GM12878 (cell line): ENCODE results near the gene RPL38. TPM values are rescaled to one million over a fixed set of nuclear protein-coding genes. Genes with fewer than 3 reads are reported as not detected.

Experiments
- ATAC-seq: fragments of 200-7000 bp; cut with Tn5 transposase; 3 replicates; pipeline ENCODE4 v1.9.1; 2020; ENCODE audit warnings: mild to moderate bottlenecking, moderate library complexity
- BruUV-seq: library from RNA; stranded (reverse); fragments of 400-500 nt; replicated peaks from 2 replicates; lab custom pipeline; 2021; lab: Mats Ljungman, UMichigan
- CTCF ChIA-PET: fragments of 300-600 bp; sonication (Branson Sonifier 250); formaldehyde crosslinking; extraction: SDS; loops from one replicate; lab custom pipeline; 2021; ENCODE audit warnings: inconsistent platforms; lab: Yijun Ruan, JAX
- POLR2A ChIA-PET: fragments of 350-600 bp; formaldehyde crosslinking; extraction: SDS; loops from one replicate; lab custom pipeline; 2021; ENCODE audit warnings: inconsistent platforms; lab: Charles Lee
- RAD21 ChIA-PET: fragments of 300-600 bp; sonication (Branson Sonifier 250); formaldehyde crosslinking; loops from one replicate; lab custom pipeline; 2023; ENCODE audit warnings: antibody characterized with exemption; ENCODE audit not compliant: unreplicated experiment; lab: Charles Lee
- SMC1A ChIA-PET: fragments of 300-600 bp; sonication (Branson Sonifier 250); formaldehyde crosslinking; loops from one replicate; lab custom pipeline; 2023; ENCODE audit not compliant: unreplicated experiment, uncharacterized antibody; lab: Charles Lee
- DNase-seq: peaks from one replicate; pipeline ENCODE4 v3.0.0-alpha.2; 2011; ENCODE audit warnings: low read depth, low spot score
- FAIRE-seq: peaks from 3 replicates; lab custom pipeline; 2011; peaks lifted over from hg19 to GRCh38; lab: Jason Lieb, UNC
- H2AFZ ChIP-seq: 2 replicates; pipeline ENCODE4 v1.6.0; 2011; ENCODE audit warnings: low read depth, low read length, control low read depth; ENCODE audit not compliant: control insufficient read depth
- H3K27ac ChIP-seq: 2 replicates; pipeline ENCODE4 v1.5.1; 2011; ENCODE audit warnings: control low read depth; ENCODE audit not compliant: control insufficient read depth, insufficient read depth
- H3K27me3 ChIP-seq, 2 experiments: replicated peaks in 1 of 2; 2 replicates each; pipeline versions ENCODE4 v1.6.0 to v1.6.1; 2011; ENCODE audit warnings: low read length in 1 of 2; ENCODE audit not compliant: control insufficient read depth in 2 of 2, insufficient read depth in 2 of 2
- H3K36me3 ChIP-seq, 2 experiments: 2 replicates each; pipeline ENCODE4 v1.5.1; 2011; ENCODE audit warnings: low read length in 1 of 2; ENCODE audit not compliant: control insufficient read depth in 2 of 2, insufficient read depth in 2 of 2
- H3K4me1 ChIP-seq: 2 replicates; pipeline ENCODE4 v1.6.1; 2011; ENCODE audit warnings: mild to moderate bottlenecking, low read length, moderate library complexity, mixed read lengths; ENCODE audit not compliant: control insufficient read depth, insufficient read depth
- H3K4me2 ChIP-seq: 2 replicates; pipeline ENCODE4 v1.6.0; 2011; ENCODE audit warnings: control low read depth; ENCODE audit not compliant: control insufficient read depth, insufficient read depth
- H3K4me3 ChIP-seq: fragments of 200-600 bp; sonication (generic); 2 replicates; pipeline ENCODE4 v1.5.1; 2016
- H3K79me2 ChIP-seq: 2 replicates; pipeline ENCODE4 v1.6.0; 2011; ENCODE audit warnings: low read length; ENCODE audit not compliant: control insufficient read depth, insufficient read depth
- H3K9ac ChIP-seq: 2 replicates; pipeline ENCODE4 v1.8.0; 2011; ENCODE audit warnings: low read length, control low read depth, mixed read lengths; ENCODE audit not compliant: control insufficient read depth, insufficient read depth
- H3K9me3 ChIP-seq: replicated peaks from 3 replicates; pipeline ENCODE4 v1.5.1; 2011; ENCODE audit warnings: mild to moderate bottlenecking, low read length; ENCODE audit not compliant: control insufficient read depth, insufficient read depth
- H4K20me1 ChIP-seq: 2 replicates; pipeline ENCODE4 v1.6.0; 2011; ENCODE audit not compliant: control insufficient read depth, insufficient read depth
- BMI1 ChIP-seq: fragments of 450-650 bp; IDR thresholded peaks from 2 replicates; pipeline ENCODE4 v1.6.1; 2016; ENCODE audit warnings: mild to moderate bottlenecking, moderate library complexity, borderline replicate concordance
- E2F4 ChIP-seq: IDR thresholded peaks from 2 replicates; pipeline ENCODE4 v1.6.1; 2012; ENCODE audit warnings: low read depth, low read length, improper control_type of control experiment
- E2F8 ChIP-seq: fragments of 450-650 bp; IDR thresholded peaks from 2 replicates; pipeline ENCODE4 v1.6.1; 2018; ENCODE audit warnings: mild to moderate bottlenecking, low read depth, moderate library complexity; ENCODE audit not compliant: partially characterized antibody
- HSF1 ChIP-seq: fragments of 150-350 bp; IDR thresholded peaks from 2 replicates; pipeline ENCODE4 v1.6.1; 2014; ENCODE audit warnings: mild to moderate bottlenecking, low read depth, low read length
- JUNB ChIP-seq: IDR thresholded peaks from 2 replicates; pipeline ENCODE4 v1.6.1; 2016; ENCODE audit warnings: antibody characterized with exemption, mild to moderate bottlenecking
- MEF2B ChIP-seq: fragments of 450-650 bp; IDR thresholded peaks from 2 replicates; pipeline ENCODE4 v1.6.1; 2018; ENCODE audit warnings: mild to moderate bottlenecking, moderate library complexity; ENCODE audit not compliant: partially characterized antibody, poor library complexity, severe bottlenecking
- NRF1 ChIP-seq: conservative IDR thresholded peaks from 2 replicates; pipeline ENCODE4 v1.6.1; 2011; ENCODE audit warnings: mild to moderate bottlenecking, low read depth, low read length, improper control_type of control experiment
- SIN3A ChIP-seq: IDR thresholded peaks from 2 replicates; pipeline ENCODE4 v1.6.1; 2012; ENCODE audit warnings: low read depth, low read length, improper control_type of control experiment
- SPI1 ChIP-seq: IDR thresholded peaks from 2 replicates; pipeline ENCODE4 v1.6.1; 2011; ENCODE audit warnings: low read depth, mild to moderate bottlenecking, low read length, moderate library complexity, borderline replicate concordance; ENCODE audit not compliant: insufficient read depth
- SRF ChIP-seq, 2 experiments: IDR thresholded peaks; 2 replicates each; pipeline ENCODE4 v1.6.1; 2011; ENCODE audit warnings: low read depth in 2 of 2, low read length in 2 of 2, mild to moderate bottlenecking in 1 of 2, moderate library complexity in 1 of 2
- ZNF592 ChIP-seq: fragments of 450-650 bp; IDR thresholded peaks from 2 replicates; pipeline ENCODE4 v1.6.1; 2017; ENCODE audit warnings: mild to moderate bottlenecking, moderate library complexity
- WGBS: methylation state at CpG from one replicate; pipeline ENCODE4 v1.1.6; 2016; ENCODE audit warnings: low lambda C conversion rate; ENCODE audit not compliant: insufficient replicate concordance, insufficient coverage; ENCODE audit errors: missing lambda C conversion rate; 5-methylcytosine and 5-hydroxymethylcytosine counted together
- in situ Hi-C: fragments of 300-500 bp; cut with MboI; formaldehyde crosslinking; loops from 9 replicates; pipeline ENCODE4 v1.14.3; 2018; ENCODE audit warnings: mixed read lengths
- intact Hi-C: fragments of 100-400 bp; cut with micrococcal nuclease; formaldehyde crosslinking; loops from one replicate; pipeline ENCODE4 v1.14.2; 2022; ENCODE audit not compliant: unreplicated experiment
- polyA plus RNA-seq, 11 experiments: library from polyadenylated mRNA; depleted of rRNA in 4 of 11; unstranded in 6 of 11; stranded (reverse) in 5 of 11; fragments of >200 nt; fragmentation: Nextera tagmentation in 4 of 11; fragmentation: Illumina TruSeq in 1 of 11; extraction: Ambion mirVana in 4 of 11; extraction: Trizol in 1 of 11; gene quantifications; 1 replicate in 1 of 11; 2 replicates in 10 of 11; pipeline versions ENCODE4 v1.2.1 to v1.2.3, GENCODE V29; 2011 to 2016; ENCODE audit warnings: inconsistent platforms in 2 of 11, missing spikeins in 2 of 11, low read depth in 1 of 11
- total RNA-seq, 4 experiments: library from RNA; depleted of rRNA in 3 of 4; stranded (reverse); fragments of >200 nt in 3 of 4; fragmentation: Illumina TruSeq in 1 of 4; extraction: Trizol in 1 of 4; gene quantifications; 2 replicates each; pipeline versions ENCODE4 v1.2.1 to v1.2.3, GENCODE V29; 2013 to 2021

The RPL38 gene
- total and polyA plus RNA-seq, 10 of the 15 experiments (the other 5 are each of a cell fraction or from before 2014, with no cell fraction given), result 1,318 to 4,938 (median 2,673) TPM

GRCh38 chr17:74227271-74228080 is 24.0 kb downstream of the RPL38 start:
- RAD21 ChIA-PET, result no interaction called here
- Histone ChIP-seq H4K20me1 (no peaks in the 10 kb centered on the region), H3K36me3 (peaks cover 0 to 2% of the 10 kb centered on the region in 2 experiments; a peak in 2 of 4 replicates), H3K4me3 (no peak overlapping the region), H3K79me2 (no peaks in the 10 kb centered on the region), H3K9ac (no peak overlapping the region), H3K27ac (no peak overlapping the region), H3K4me1 (no peaks in the 10 kb centered on the region), H3K4me2 (no peak overlapping the region), H3K27me3 (no peaks in the 10 kb centered on the region), H3K9me3 (no peaks in the 10 kb centered on the region), H2AFZ (no peak overlapping the region)
- POLR2A ChIA-PET, result no interaction called here
- BruUV-seq, result no TSS peak
- no peak for ATAC-seq
- intact Hi-C loops (no loop called here), in situ Hi-C loops (no loop called here)
- FAIRE-seq, result no peak
- DNase-seq, result no peak
- SMC1A ChIA-PET, result no interaction called here
- CTCF ChIA-PET, result no interaction called here
- WGBS, result 55% methylated on average over 10 of the region's 10 CpGs
- TF ChIP-seq JUNB (no peak), MEF2B (no peak), E2F8 (no peak), SIN3A (no peak), ZNF592 (no peak), E2F4 (no peak), NRF1 (no peak), BMI1 (no peak), SPI1 (no peak), HSF1 (no peak), SRF (IDR thresholded peaks at IDR 0.05; ENCODE audit: low read depth in 2 of 2, low read length in 2 of 2) (no peak)
